NCI-H2029 treated with DMSO at 0.1 percent for 48 hours (cell line): Measurements from ENCODE around the gene LYPLA2.
"Not testable (repeated sequence)": the region's sequence is repeated elsewhere in the genome, so short reads cannot be mapped to it uniquely, and the experiment has no call there.

Source experiments
- DNase-seq: peaks from one replicate; lab custom pipeline; 2025; lab: John Stamatoyannopoulos, UW

The LYPLA2 gene

DNA sequence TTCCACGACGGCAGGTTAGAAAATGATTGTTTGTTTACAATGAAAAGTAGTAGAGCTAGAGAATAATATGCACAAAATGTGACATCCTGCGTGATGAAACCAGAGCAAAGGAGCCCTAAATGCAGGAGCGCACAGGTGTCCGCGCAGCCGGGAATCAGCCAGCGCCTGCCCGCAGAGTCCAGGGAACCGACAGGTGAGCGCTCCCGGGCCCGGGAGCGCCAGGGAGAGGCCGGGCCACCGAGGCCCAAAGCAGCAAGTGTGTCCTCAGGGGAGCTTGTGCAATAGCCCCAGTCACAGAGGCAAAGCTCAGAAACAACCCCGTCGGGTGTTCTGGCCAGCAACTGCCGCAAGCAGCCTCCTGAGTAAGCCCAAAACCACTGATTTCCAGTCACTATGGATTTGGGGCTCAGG, 10.4 kb downstream of the LYPLA2 start:
- no peak for DNase-seq

- DNase-seq = no peak
These were observed 10.9 kb downstream of the LYPLA2 start for GRCh38 chr1:23801876-23802275.

DNA sequence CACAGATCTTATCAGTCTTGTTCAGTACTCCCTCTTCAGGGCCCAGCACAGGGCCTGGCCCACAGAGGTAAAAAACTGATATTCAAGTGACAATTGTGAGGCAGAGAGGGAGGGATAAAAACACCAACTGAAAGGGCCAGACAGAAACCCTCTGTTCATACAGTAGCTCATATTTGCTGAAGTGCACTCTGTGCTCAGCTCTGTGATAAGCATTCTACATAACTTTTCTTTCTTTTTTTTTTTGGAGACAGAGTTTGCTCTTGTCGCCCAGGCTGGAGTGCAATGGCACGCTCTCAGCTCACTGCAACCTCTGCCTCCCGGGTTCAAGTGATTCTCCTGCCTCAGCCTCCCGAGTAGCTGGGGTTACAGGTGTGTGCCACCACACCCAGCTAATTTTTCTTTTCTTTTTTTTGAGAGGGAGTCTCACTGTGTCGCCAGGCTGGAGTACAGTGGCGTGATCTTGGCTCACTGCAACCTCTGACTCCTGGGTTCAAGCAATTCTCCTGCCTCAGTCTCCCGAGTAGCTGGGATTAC, 11.9 kb downstream of the LYPLA2 start:
- not testable (repeated sequence) for DNase-seq

GRCh38 chr1:23803674-23804073, 12.7 kb downstream of the LYPLA2 start:
- DNase-seq = no peak

DNA sequence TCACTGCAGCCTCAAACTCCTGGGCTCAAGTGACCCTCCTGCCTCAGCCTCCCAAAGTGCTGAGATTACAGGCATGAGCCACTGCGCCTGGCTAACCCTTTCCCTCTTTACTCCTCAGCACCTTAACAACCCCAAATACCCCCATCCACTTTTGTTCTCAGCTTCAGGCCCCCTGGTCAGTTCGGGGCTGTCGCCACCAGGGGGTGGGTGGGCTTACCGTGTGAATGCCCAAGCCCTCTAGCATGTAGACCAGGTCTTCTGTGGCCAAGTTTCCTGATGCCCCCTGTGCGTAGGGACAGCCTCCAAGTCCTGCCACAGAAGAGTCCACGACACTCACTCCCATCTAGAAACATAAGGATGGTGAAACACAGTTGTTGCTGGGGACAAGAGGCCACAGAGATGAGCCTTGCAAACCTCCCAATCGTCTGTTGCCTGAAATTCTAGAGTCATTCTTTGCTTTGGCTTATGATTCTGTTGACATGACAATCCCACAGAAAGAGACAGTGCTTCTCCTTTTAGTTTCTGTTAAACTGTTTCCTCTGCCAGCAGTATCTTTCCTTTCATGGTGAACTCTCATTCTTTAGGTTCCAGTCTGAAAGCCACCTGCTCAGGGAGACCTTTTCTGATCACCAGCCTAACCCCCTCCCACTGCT, 13.4 kb downstream of the LYPLA2 start:
- no peak for DNase-seq

DNA sequence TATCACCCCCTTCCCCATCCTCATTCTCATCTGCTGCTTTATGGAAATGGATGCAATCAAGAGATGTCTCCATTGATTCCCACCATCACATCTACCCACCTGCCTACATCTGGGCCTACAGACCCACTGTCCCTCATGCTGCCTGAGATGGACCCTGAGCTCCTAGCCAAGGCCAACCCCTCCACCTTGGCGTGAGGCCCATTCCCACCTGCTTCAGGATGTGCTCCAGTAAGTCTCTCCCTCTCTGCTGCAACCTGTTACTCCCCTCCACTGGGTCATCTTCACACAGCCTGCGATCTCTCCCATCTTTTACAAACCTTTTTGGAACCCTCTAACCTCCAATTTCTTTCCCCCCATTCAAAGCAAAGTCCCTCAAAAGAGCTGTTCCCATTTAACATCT, 14.1 kb downstream of the LYPLA2 start:
- DNase-seq = no peak

DNA sequence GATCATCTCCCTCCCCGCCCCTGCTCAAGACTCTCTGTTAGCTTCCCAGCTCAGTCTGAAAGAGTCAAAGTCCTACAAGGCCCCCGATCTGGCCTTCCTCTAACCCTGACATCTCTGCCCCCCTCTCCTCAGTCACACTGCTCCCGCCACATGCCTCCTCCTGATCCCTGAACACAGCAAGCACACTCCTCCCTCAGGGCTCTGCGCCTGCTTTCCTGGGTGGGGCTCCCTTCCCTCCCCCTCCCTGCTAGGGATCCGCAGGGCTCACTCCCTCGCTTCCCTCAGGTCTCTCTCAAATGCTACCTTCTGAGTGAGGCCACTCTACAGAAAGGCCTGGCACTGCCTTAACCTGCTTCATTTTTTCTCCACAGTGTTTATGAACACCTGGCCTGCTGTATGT, 15.3 kb downstream of the LYPLA2 start:
- no peak for DNase-seq

DNA sequence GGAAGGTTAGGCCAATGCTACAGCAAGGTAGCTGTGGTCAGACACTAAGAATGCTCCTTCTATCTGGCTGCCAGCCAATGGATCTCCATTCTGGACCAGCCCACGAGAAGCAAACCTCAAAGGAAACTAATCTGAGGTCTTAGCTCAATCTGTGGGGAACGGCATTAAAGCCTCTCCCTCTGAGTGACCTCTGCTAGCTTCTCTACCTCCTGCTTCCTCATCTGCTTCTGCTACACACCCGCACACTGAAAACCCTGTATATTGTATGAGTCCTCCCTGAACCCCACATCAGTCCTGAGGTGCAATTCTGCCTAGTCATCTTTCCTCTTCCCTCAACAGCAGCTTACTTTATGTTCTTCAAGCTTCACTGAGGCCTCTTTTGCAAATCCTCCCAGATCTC, 16.5 kb downstream of the LYPLA2 start:
- no peak for DNase-seq

DNA sequence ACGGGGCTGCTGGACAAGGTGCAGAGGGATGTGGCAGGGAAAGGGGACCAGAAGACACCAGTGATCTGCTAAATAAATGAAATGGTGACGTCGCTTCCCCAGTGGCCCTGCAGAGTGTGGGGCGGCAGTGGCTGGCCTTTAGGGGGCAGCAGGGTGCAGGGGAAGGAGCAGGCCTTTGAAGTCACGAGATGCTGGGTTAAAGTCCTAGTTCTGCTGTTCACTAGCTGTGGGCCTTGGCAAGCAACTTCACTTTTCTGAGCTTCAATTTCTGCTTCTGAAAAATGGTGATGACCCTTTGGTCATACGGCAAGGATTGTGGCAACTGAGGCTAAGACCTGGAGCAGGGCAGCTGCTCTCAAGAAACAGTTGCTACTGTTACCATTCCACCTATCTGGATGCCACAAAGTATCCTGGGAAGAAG, 18.8 kb downstream of the LYPLA2 start:
- peak; percentile 64 for DNase-seq

DNA sequence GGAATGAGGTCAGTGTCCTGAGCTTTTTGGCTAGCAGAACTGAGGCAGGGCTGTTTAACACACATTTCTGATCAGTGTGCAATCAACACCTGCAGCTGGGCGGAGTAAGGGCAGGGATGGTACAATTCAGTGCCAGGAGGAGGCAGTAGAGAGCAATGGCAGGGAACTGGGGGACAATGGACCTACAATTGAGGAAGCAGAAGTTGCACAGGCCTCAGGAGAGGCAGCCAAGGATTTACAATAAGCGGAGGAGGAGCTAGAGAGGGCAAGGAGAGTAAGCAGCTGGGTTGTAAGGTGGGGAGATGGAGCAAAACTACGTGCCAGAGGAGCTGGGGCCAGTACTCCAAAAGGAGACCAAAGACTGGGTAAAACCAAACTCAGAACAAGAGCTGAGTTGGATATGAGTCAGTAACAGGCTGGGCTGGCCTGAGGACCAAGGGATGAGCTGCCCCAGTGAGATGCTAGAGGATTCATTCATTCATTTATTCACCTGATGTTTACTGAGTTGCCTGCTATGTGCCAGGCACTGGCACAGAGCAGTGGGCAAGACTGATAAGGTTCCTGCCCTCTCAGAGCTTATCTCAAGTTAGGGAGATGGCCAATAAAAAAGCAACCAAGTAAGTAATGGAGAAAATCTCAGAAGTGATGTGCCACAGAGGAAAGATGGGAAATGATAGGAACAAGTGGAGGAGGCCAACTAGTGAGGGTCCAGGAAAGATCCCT, 20.0 kb downstream of the LYPLA2 start:
- DNase-seq = no peak

- no peak for DNase-seq
These were observed 23.1 kb downstream of the LYPLA2 start for GRCh38 chr1:23814016-23814415.

DNA sequence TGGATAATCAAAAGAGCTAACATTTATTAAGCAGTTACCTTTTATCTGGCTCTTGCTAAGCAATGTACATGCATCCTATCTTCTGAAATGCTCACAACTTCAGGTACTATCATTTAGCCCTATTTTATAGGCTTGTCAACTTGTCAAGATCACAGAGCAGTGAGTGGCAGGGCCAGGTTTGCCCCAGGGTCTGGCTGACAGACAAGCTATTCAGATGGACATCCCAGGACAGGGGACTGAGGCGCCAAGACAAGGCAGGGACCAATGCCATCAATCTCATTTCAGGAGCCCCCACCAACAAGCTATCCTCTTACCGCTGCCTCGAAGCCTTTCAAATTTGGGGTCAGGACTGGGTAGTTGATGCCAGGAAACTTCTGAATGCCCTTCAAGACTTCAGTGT, 25.4 kb downstream of the LYPLA2 start:
- DNase-seq = no peak

- DNase-seq = no peak
These were observed 26.0 kb downstream of the LYPLA2 start for GRCh38 chr1:23816906-23817305.

DNA sequence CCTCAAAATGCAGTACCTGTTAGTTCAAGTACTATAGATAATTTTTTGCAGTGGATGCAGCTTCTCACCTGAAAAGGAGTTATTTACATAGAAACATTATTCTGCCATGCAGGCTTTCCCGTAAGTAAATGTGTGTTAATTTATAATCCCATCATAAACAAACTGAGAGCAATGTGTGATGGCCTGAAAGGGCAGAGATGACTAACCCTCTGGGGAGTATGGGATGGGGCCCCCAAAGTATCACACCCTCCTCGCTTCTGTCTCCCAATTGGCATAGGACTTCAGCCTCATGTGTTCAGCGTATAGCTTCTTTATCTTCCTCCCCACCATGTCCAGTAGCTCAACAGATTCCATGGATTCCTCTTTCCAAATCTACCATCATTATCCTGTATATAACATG, 26.7 kb downstream of the LYPLA2 start:
- DNase-seq = no peak

GRCh38 chr1:23823767-23824166, 32.8 kb downstream of the LYPLA2 start:
- DNase-seq = no peak

DNA sequence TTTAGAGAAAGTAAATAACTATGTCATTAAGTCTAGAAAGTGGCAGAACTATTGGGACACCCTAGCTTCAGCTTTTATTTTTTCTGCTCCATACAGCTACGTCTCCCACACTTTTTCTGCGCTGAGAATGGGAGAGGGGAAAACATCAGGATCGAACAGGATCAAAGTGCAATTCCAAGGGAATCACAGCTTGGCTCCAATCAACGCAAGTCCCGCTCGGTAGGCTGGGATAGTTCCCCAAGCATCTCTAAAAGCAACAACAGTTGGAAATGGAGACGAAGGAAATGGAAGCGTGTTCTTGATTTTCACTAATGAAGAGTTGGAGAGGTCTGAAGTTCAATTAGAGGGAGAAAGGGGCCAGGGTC, 33.7 kb downstream of the LYPLA2 start:
- no peak for DNase-seq

GRCh38 chr1:23825076-23825761, 34.3 kb downstream of the LYPLA2 start, which contains the start of gene HMGCL:
TSS of gene HMGCL (minus strand) at chr1:23825429. CDS start at chr1:23825415, 14 bp downstream.
- DNase-seq = peak; percentile 35

DNA sequence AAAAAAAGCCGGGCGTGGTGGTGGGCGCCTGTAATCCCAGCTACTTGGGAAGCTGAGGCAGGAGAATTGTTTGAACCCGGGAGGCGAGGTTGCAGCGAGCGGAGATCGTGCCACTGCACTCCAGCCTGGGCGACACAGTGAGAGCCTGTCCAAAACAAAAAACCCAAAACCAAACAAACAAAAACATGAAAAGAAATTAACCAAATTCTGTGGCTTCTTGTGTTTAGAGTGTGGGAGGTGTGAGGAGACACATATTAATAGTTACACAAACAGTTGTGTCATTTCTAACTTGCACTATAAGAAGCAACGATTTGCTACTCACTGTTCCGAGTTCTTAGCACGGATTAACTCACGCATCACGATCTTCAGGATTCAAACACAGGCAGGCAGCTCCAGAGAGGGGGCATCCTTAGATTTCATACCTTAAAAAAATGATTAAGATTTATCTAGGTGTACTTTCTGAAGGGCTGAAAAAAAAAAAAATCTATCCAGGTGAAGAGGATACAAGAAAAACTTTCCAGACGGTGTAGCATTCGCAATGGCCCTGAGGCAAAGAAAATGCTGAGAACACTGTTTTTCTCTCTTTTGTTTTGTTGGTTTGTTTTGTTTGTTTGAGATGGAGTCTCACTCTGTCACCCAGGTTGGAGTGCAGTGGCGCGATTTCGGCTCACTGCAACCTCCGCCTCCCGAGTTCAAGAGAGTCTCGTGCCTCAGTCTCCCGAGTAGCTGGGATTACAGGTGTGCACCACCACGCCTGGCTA, 35.0 kb downstream of the LYPLA2 start:
- DNase-seq = no peak

GRCh38 chr1:23826590-23826989, 35.6 kb downstream of the LYPLA2 start:
- not testable (repeated sequence) for DNase-seq

DNA sequence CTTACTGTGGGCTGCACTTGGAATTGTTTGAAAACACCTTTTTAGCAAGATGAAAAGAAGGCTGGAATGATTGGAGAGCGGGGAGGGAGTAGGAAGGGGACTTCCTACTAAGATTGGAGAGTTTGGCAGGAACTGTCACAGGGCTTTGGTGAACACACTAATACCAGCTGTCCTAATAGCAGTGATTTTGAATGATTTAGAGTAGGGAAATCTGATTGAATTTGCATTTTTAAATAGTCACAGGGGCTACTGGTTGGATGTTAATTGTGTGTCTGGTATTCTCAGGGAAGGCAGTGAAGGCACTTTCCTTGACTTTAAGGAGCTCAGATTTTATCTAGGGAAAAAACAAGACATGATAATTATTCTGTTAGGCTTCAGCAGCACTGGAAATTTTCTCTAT, 36.8 kb downstream of the LYPLA2 start:
- no peak for DNase-seq

GRCh38 chr1:23834156-23834555, 43.2 kb downstream of the LYPLA2 start:
- DNase-seq = not testable (repeated sequence)

GRCh38 chr1:23836037-23836436, 45.1 kb downstream of the LYPLA2 start:
- no peak for DNase-seq
